Camera-type eye (tissue), 1 donor: ENCODE results near the gene ASPN. TPM values are rescaled to one million over a fixed set of nuclear protein-coding genes. Genes with fewer than 3 reads are reported as not detected.

ENCODE experiments used
- total RNA-seq: library from RNA; depleted of rRNA; stranded (reverse); fragments of >200 nt; gene quantifications from one replicate; pipeline ENCODE4 v1.2.3, GENCODE V29; 2014

Gene ASPN
- 81.0 TPM for total RNA-seq

GRCh38 chr9:92482329-92482728, at the start of gene ASPN:
Gene ASPN, minus strand, starts transcription at chr9:92482506.

GRCh38 chr9:92424340-92424739, 58.0 kb downstream of the ASPN start, which contains the start of gene OMD:
Gene OMD, minus strand, starts transcription at chr9:92424471. Its CDS starts 6,913 bp downstream, at chr9:92417558.

Other genes with a start within 250 kb of the ASPN start
- 153 TPM for gene IARS1, start 188.8 kb downstream of the ASPN start, total RNA-seq
- 42.9 TPM for gene NOL8, start 157.2 kb downstream of the ASPN start, total RNA-seq
- gene CENPP, start 156.6 kb downstream of the ASPN start, total RNA-seq: 11.4 TPM
- gene OGN, start 77.9 kb downstream of the ASPN start, total RNA-seq: 296 TPM
- 34.4 TPM for gene OMD, start 58.0 kb downstream of the ASPN start, total RNA-seq
- gene ECM2, start 53.5 kb upstream of the ASPN start, total RNA-seq: 29.1 TPM
- 15.7 TPM for gene IPPK, start 187.6 kb upstream of the ASPN start, total RNA-seq